Ishikawa (cell line): ENCODE results near the gene FAM234A.

ENCODE experiments used
- CEBPB ChIP-seq: IDR thresholded peaks from 2 replicates; pipeline ENCODE4 v1.6.1; 2012
- CREB1 ChIP-seq: IDR thresholded peaks from 2 replicates; pipeline ENCODE4 v1.6.1; 2012; ENCODE audit warnings: low read depth
- EGR1 ChIP-seq: IDR thresholded peaks from 2 replicates; pipeline ENCODE4 v1.6.1; 2012
- EP300 ChIP-seq: IDR thresholded peaks from 2 replicates; pipeline ENCODE4 v1.6.1; 2012; ENCODE audit warnings: borderline replicate concordance
- FOXM1 ChIP-seq: IDR thresholded peaks from 2 replicates; pipeline ENCODE4 v1.6.1; 2012; ENCODE audit warnings: low read depth, borderline replicate concordance
- MAX ChIP-seq: IDR thresholded peaks from 2 replicates; pipeline ENCODE4 v1.6.1; 2012
- NFIC ChIP-seq: IDR thresholded peaks from 2 replicates; pipeline ENCODE4 v1.6.1; 2012
- RAD21 ChIP-seq: IDR thresholded peaks from 2 replicates; pipeline ENCODE4 v1.6.1; 2012; ENCODE audit warnings: low read depth
- REST ChIP-seq: IDR thresholded peaks from 2 replicates; pipeline ENCODE4 v1.6.1; 2012; ENCODE audit warnings: low read depth, mild to moderate bottlenecking
- TAF1 ChIP-seq: IDR thresholded peaks from 2 replicates; pipeline ENCODE4 v1.6.1; 2012; ENCODE audit warnings: low read depth, mild to moderate bottlenecking
- TCF12 ChIP-seq: IDR thresholded peaks from 2 replicates; pipeline ENCODE4 v1.6.1; 2012; ENCODE audit warnings: low read depth
- TEAD4 ChIP-seq: IDR thresholded peaks from 2 replicates; pipeline ENCODE4 v1.6.1; 2012
- USF1 ChIP-seq: IDR thresholded peaks from 2 replicates; pipeline ENCODE4 v1.6.1; 2012
- YY1 ChIP-seq: IDR thresholded peaks from 2 replicates; pipeline ENCODE4 v1.6.1; 2012; ENCODE audit warnings: low read depth
- ZBTB7A ChIP-seq: IDR thresholded peaks from 2 replicates; pipeline ENCODE4 v1.6.1; 2012; ENCODE audit warnings: low read depth

Gene FAM234A

GRCh38 chr16:291539-291938 is 56.9 kb downstream of the FAM234A start:
- no peak for TF ChIP-seq EP300
- no peak for TF ChIP-seq REST
- no peak for TF ChIP-seq TCF12
- no peak for TF ChIP-seq FOXM1
- TF ChIP-seq TEAD4: no peak
- TF ChIP-seq MAX: no peak
- no peak for TF ChIP-seq CEBPB
- no peak for TF ChIP-seq YY1
- no peak for TF ChIP-seq RAD21
- TF ChIP-seq NFIC: no peak
- TF ChIP-seq TAF1: no peak
- TF ChIP-seq USF1: no peak
- no peak for TF ChIP-seq ZBTB7A
- TF ChIP-seq EGR1: no peak
- no peak for TF ChIP-seq CREB1

- TF ChIP-seq TCF12 (no peak), YY1 (no peak), USF1 (no peak), CEBPB (no peak)
Measured at GRCh38 chr16:293043-293775, 58.6 kb downstream of the FAM234A start.

- no peak for TF ChIP-seq CREB1
- no peak for TF ChIP-seq RAD21
- TF ChIP-seq TCF12: no peak
- TF ChIP-seq TAF1: no peak
- no peak for TF ChIP-seq MAX
- no peak for TF ChIP-seq NFIC
- TF ChIP-seq TEAD4: no peak
- no peak for TF ChIP-seq YY1
- no peak for TF ChIP-seq EGR1
- TF ChIP-seq FOXM1: no peak
- TF ChIP-seq USF1: no peak
- no peak for TF ChIP-seq CEBPB
- no peak for TF ChIP-seq EP300
- TF ChIP-seq REST: no peak
- no peak for TF ChIP-seq ZBTB7A
Measured at GRCh38 chr16:296276-296675, 61.7 kb downstream of the FAM234A start.

- TF ChIP-seq REST (no peak), RAD21 (no peak), FOXM1 (no peak)
Measured at GRCh38 chr16:296806-297510, 62.3 kb downstream of the FAM234A start.
